ENCODE measurements around the gene PCCA. TPM values are rescaled to one million over a fixed set of nuclear protein-coding genes. Genes with fewer than 3 reads are reported as not detected.
"Not testable (repeated sequence)": the region's sequence is repeated elsewhere in the genome, so short reads cannot be mapped to it uniquely, and the experiment has no call there.

PCCA gene
- total RNA-seq, 1 donor from 2014 or later = 33.4 TPM

GRCh38 chr13:100523981-100524386, 435.1 kb downstream of the PCCA start:
- intact Hi-C loops (cut with DNase I) = no loop called here
- no peak for DNase-seq (ENCODE audit: extremely low spot score in 2 of 2)

GRCh38 chr13:100524688-100525087, 435.8 kb downstream of the PCCA start:
- H3K27me3 ChIP-seq; H3K27ac ChIP-seq; H3K9me3 ChIP-seq; H3K4me3 ChIP-seq; intact Hi-C loops (cut with DNase I); DNase-seq (ENCODE audit: extremely low spot score in 2 of 2); H3K36me3 ChIP-seq; H3K4me1 ChIP-seq: not testable (repeated sequence)

More at GRCh38 chr13:100523981-100524386, 435.1 kb downstream of the PCCA start:
- Histone ChIP-seq H3K9me3 (no peaks in the 10 kb centered on the region), H3K4me3 (no peak overlapping the region), H3K27me3 (no peaks in the 10 kb centered on the region), H3K36me3 (no peaks in the 10 kb centered on the region), H3K4me1 (no peaks in the 10 kb centered on the region), H3K27ac (no peak overlapping the region)
- no peak for TF ChIP-seq POLR2A (IDR thresholded peaks at IDR 0.05)
- TF ChIP-seq POLR2AphosphoS5 (IDR thresholded peaks at IDR 0.05; ENCODE audit: insufficient read depth in 1 of 2, low read depth in 1 of 2) = no peak
- TF ChIP-seq CTCF (IDR thresholded peaks at IDR 0.05) = no peak

GRCh38 chr13:100525453-100526317, 436.8 kb downstream of the PCCA start:
- Histone ChIP-seq H3K36me3 (no peaks in the 10 kb centered on the region), H3K9me3 (no peaks in the 10 kb centered on the region), H3K27ac (no peak overlapping the region), H3K4me1 (no peaks in the 10 kb centered on the region), H3K27me3 (no peaks in the 10 kb centered on the region), H3K4me3 (no peak overlapping the region)
- DNase-seq (ENCODE audit: extremely low spot score in 2 of 2) = peak in 1 of 2 donors; percentile 76
- intact Hi-C loops (cut with DNase I) = no loop called here
- TF ChIP-seq POLR2AphosphoS5 (IDR thresholded peaks at IDR 0.05; ENCODE audit: insufficient read depth in 1 of 2, low read depth in 1 of 2) (no peak), CTCF (IDR thresholded peaks at IDR 0.05) (no peak), POLR2A (IDR thresholded peaks at IDR 0.05) (no peak)

GRCh38 chr13:100526318-100527000, 437.6 kb downstream of the PCCA start:
- no peak overlapping the region for H3K27ac ChIP-seq
- DNase-seq (ENCODE audit: extremely low spot score in 2 of 2) = peak in 1 of 2 donors; percentile 74
- H3K4me1 ChIP-seq = peaks cover 4% of the 10 kb centered on the region
- no peak overlapping the region for H3K4me3 ChIP-seq
- no peaks in the 10 kb centered on the region for H3K9me3 ChIP-seq
- TF ChIP-seq POLR2AphosphoS5 (IDR thresholded peaks at IDR 0.05; ENCODE audit: insufficient read depth in 1 of 2, low read depth in 1 of 2) (no peak), POLR2A (IDR thresholded peaks at IDR 0.05) (no peak), CTCF (IDR thresholded peaks at IDR 0.05) (no peak)
- intact Hi-C loops (cut with DNase I) = no loop called here
- no peaks in the 10 kb centered on the region for H3K36me3 ChIP-seq
- no peaks in the 10 kb centered on the region for H3K27me3 ChIP-seq

DNA sequence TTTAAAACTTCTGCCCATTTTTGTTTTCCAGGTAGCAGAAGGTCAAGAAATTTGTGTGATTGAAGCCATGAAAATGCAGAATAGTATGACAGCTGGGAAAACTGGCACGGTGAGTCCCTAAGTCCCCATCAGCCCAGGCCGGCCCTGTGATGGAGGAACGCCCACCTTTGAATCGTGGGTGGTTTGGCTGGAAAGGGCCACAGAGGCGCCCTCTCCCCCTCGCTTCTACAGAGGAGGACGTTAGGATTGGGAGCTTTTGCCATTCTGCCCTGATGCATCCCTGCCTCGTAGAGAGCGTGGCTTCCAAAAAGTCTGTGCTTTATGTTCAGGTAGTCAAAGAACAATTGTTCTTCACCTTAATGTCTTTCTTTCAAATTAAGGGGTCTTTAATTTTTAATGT, 438.8 kb downstream of the PCCA start:
- no peak overlapping the region for H3K27ac ChIP-seq
- no peak for DNase-seq (ENCODE audit: extremely low spot score in 2 of 2)
- no peak overlapping the region for H3K4me3 ChIP-seq
- intact Hi-C loops (cut with DNase I) = no loop called here
- H3K9me3 ChIP-seq = no peaks in the 10 kb centered on the region
- H3K4me1 ChIP-seq = peaks cover 9% of the 10 kb centered on the region
- TF ChIP-seq POLR2AphosphoS5 (IDR thresholded peaks at IDR 0.05; ENCODE audit: insufficient read depth in 1 of 2, low read depth in 1 of 2) (no peak), POLR2A (IDR thresholded peaks at IDR 0.05) (no peak), CTCF (IDR thresholded peaks at IDR 0.05) (no peak)
- no peaks in the 10 kb centered on the region for H3K36me3 ChIP-seq
- no peaks in the 10 kb centered on the region for H3K27me3 ChIP-seq

All from vagina (tissue), 2 donors.